ENCODE measurements around the gene HELZ. TPM values are rescaled to one million over a fixed set of nuclear protein-coding genes. Genes with fewer than 3 reads are reported as not detected.
"Not testable (repeated sequence)": the region's sequence is repeated elsewhere in the genome, so short reads cannot be mapped to it uniquely, and the experiment has no call there.

HELZ gene
- total and polyA plus RNA-seq, 2 donors (not counting 3 experiments of a cell fraction or from before 2014, with no cell fraction given) = 8.0 to 47.3 TPM

- Histone ChIP-seq H3K9me3 (replicated peaks; ENCODE audit: control insufficient read depth, insufficient read depth, low read length) (no peaks in the 10 kb centered on the region), H3K27me3 (ENCODE audit: control insufficient read depth in 2 of 2, insufficient read depth in 2 of 2, low read length in 2 of 2) (no peaks in the 10 kb centered on the region), H3K9ac (replicated peaks; ENCODE audit: extremely low read depth, insufficient read depth, low read length) (no peak overlapping the region), H3K36me3 (ENCODE audit: control insufficient read depth in 2 of 2, extremely low read depth in 1 of 2, insufficient read depth in 2 of 2, low read length in 2 of 2) (no peaks in the 10 kb centered on the region), H3K79me2 (ENCODE audit: control insufficient read depth, insufficient read depth, low read length) (no peaks in the 10 kb centered on the region), H2AFZ (ENCODE audit: low read depth, low read length) (peak overlapping the region; percentile 84), H4K20me1 (replicated peaks; ENCODE audit: control insufficient read depth, extremely low read depth, insufficient read depth, low read length) (no peaks in the 10 kb centered on the region), H3K4me1 (ENCODE audit: control insufficient read depth, extremely low read depth, insufficient read depth, low read length) (peaks cover 7% of the 10 kb centered on the region), H3K4me2 (ENCODE audit: insufficient read depth, low read length) (peak overlapping the region; percentile 47), H3K4me3 (replicated peaks in 1 of 3; ENCODE audit: insufficient read depth in 1 of 3, low read depth in 1 of 3, low read length in 3 of 3) (no peak overlapping the region), H3K27ac (ENCODE audit: insufficient read depth, low read depth, low read length) (no peak overlapping the region), H3K9me1 (replicated peaks; ENCODE audit: control insufficient read depth, extremely low read depth, insufficient read depth, low read length) (no peaks in the 10 kb centered on the region)
- no peak for TF ChIP-seq CTCF (IDR thresholded peaks at IDR 0.05; ENCODE audit: extremely low read depth in 1 of 2, insufficient read depth in 1 of 2, low read depth in 1 of 2, low read length in 2 of 2)
- TF ChIP-seq POLR2AphosphoS5 (IDR thresholded peaks at IDR 0.05; ENCODE audit: insufficient read depth, low read depth, low read length) = no peak
- TF ChIP-seq MYC (IDR thresholded peaks at IDR 0.05; ENCODE audit: low read depth, low read length) = no peak
- TF ChIP-seq EZH2 (IDR thresholded peaks at IDR 0.05; ENCODE audit: borderline replicate concordance, low read depth, low read length, severe bottlenecking) = no peak
- TF ChIP-seq MAX (IDR thresholded peaks at IDR 0.05; ENCODE audit: insufficient read depth, insufficient read length) = peak; percentile 49
- no peak for TF ChIP-seq GATA2 (IDR thresholded peaks at IDR 0.05; ENCODE audit: insufficient read depth, insufficient read length, low read depth, low read length)
- no peak for TF ChIP-seq JUN (IDR thresholded peaks at IDR 0.05; ENCODE audit: borderline replicate concordance, insufficient read depth, insufficient read length, low read depth)
- peak; percentile 85 for DNase-seq (ENCODE audit: low read depth, low spot score)
- ChIA-PET CTCF (interaction anchor here (0.7 to 6.1 kb wide), 10 partner anchors 8 to 88 kb away, joined by 3 to 53 read pairs (median 4); partner anchors contain the start of gene HELZ), POLR2A (interaction anchor here (0.5 to 0.7 kb wide), 2 partner anchors 11 to 38 kb away, joined by 3 read pairs; no protein-coding TSS in a partner anchor)
- FAIRE-seq = peak; percentile 92
- intact Hi-C loops (cut with micrococcal nuclease) = loop anchor here (1.0 to 10.0 kb wide), 2 partner anchors 68 to 175 kb away; no protein-coding TSS in a partner anchor
- no TSS peak for BruUV-seq (replicated peaks)
- dilution Hi-C loops (cut with MboI; ENCODE audit: extremely low pct_ligation_motif_present, low sequenced_read_pairs) = no loop called here
Measured at GRCh38 chr17:67289181-67289876, 44.3 kb upstream of the HELZ start.

- POLR2A ChIA-PET; DNase-seq (ENCODE audit: low read depth, low spot score); H3K4me1 ChIP-seq (ENCODE audit: control insufficient read depth, extremely low read depth, insufficient read depth, low read length); H3K9me3 ChIP-seq (replicated peaks; ENCODE audit: control insufficient read depth, insufficient read depth, low read length); H2AFZ ChIP-seq (ENCODE audit: low read depth, low read length); H3K9me1 ChIP-seq (replicated peaks; ENCODE audit: control insufficient read depth, extremely low read depth, insufficient read depth, low read length); CTCF ChIA-PET; H3K4me2 ChIP-seq (ENCODE audit: insufficient read depth, low read length); H3K4me3 ChIP-seq (replicated peaks in 1 of 3; ENCODE audit: insufficient read depth in 1 of 3, low read depth in 1 of 3, low read length in 3 of 3); H3K27ac ChIP-seq (ENCODE audit: insufficient read depth, low read depth, low read length); H3K27me3 ChIP-seq (ENCODE audit: control insufficient read depth in 2 of 2, insufficient read depth in 2 of 2, low read length in 2 of 2); H3K36me3 ChIP-seq (ENCODE audit: control insufficient read depth in 2 of 2, extremely low read depth in 1 of 2, insufficient read depth in 2 of 2, low read length in 2 of 2); BruUV-seq (replicated peaks); dilution Hi-C loops (cut with MboI; ENCODE audit: extremely low pct_ligation_motif_present, low sequenced_read_pairs); H4K20me1 ChIP-seq (replicated peaks; ENCODE audit: control insufficient read depth, extremely low read depth, insufficient read depth, low read length); H3K9ac ChIP-seq (replicated peaks; ENCODE audit: extremely low read depth, insufficient read depth, low read length); FAIRE-seq; H3K79me2 ChIP-seq (ENCODE audit: control insufficient read depth, insufficient read depth, low read length): not testable (repeated sequence)
- intact Hi-C loops (cut with micrococcal nuclease) = loop anchor here (10.0 kb wide), 1 partner anchor 172 kb away; no protein-coding TSS in a partner anchor
Measured at GRCh38 chr17:67286826-67287225, 41.8 kb upstream of the HELZ start.
